ENCODE data around the gene TDRD9. TPM values are rescaled to one million over a fixed set of nuclear protein-coding genes. Genes with fewer than 3 reads are reported as not detected.

Gene TDRD9
- total RNA-seq, 1 donor from 2014 or later: 0.19 TPM

- intact Hi-C loops (cut with micrococcal nuclease): no loop called here
- Mint-ChIP-seq H3K27ac (no peak overlapping the region), H3K4me1 (peaks cover 5% of the 10 kb centered on the region), H3K9me3 (no peaks in the 10 kb centered on the region), H3K27me3 (no peaks in the 10 kb centered on the region), H3K36me3 (ENCODE audit: low read depth) (no peaks in the 10 kb centered on the region), H3K4me3 (no peak overlapping the region)
- no peak for DNase-seq
These were observed 162.0 kb downstream of the TDRD9 start for GRCh38 chr14:104090071-104090748.

- Mint-ChIP-seq H3K9me3 (no peaks in the 10 kb centered on the region), H3K4me3 (no peak overlapping the region), H3K27ac (no peak overlapping the region), H3K4me1 (peaks cover 5% of the 10 kb centered on the region), H3K27me3 (no peaks in the 10 kb centered on the region), H3K36me3 (ENCODE audit: low read depth) (no peaks in the 10 kb centered on the region)
- intact Hi-C loops (cut with micrococcal nuclease): no loop called here
- no peak for DNase-seq
These were observed 163.0 kb downstream of the TDRD9 start for GRCh38 chr14:104091061-104091926.

DNA sequence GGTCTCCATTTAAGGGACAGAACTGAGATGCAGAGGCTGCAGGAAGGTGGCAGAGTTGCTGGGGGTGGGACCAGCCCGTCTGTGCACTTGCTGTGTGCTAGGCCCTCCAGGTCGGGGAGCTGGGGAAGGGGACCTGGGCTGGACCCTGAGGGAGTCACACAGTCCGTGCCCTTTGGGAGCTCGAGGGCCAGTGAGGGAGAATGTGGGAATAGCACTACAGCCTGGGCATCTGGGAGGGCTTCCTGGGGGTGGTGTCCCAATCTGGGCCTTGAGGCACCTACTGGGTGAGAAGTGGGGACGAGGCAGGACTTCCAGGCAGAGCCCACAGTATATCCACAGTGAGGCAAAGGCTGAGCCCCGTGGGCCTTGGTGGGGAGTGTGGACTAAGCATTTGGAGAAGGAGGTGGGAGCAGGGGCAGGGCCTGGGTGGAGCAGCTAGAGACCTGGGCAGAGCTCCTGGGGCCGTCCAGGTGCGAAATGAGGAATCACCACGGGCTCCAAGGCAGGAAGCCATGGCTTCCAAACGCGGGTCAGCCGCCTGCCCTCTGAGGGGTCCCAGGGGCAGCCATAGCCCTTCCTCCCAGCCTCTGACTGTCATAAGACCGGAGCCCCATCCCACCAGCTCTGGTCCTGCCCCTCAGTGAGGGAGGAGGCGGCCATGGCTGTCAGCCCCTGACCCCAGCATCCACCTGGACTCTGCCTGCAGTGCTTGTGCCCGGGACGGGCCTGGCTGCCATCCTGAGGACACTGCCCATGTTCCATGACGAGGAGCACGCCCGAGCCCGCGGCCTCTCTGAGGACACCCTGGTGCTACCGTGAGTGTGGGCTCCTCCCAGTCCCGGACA is 163.9 kb downstream of the TDRD9 start:
- no peak for DNase-seq
- Mint-ChIP-seq H3K27me3 (no peaks in the 10 kb centered on the region), H3K4me3 (no peak overlapping the region), H3K27ac (no peak overlapping the region), H3K36me3 (ENCODE audit: low read depth) (no peaks in the 10 kb centered on the region), H3K9me3 (no peaks in the 10 kb centered on the region), H3K4me1 (peaks cover 5% of the 10 kb centered on the region)
- intact Hi-C loops (cut with micrococcal nuclease): no loop called here

- intact Hi-C loops (cut with micrococcal nuclease): no loop called here
- H3K9me3 Mint-ChIP-seq: no peaks in the 10 kb centered on the region
- H3K27me3 Mint-ChIP-seq: no peaks in the 10 kb centered on the region
These were observed 164.7 kb downstream of the TDRD9 start for GRCh38 chr14:104092931-104093365.

DNA sequence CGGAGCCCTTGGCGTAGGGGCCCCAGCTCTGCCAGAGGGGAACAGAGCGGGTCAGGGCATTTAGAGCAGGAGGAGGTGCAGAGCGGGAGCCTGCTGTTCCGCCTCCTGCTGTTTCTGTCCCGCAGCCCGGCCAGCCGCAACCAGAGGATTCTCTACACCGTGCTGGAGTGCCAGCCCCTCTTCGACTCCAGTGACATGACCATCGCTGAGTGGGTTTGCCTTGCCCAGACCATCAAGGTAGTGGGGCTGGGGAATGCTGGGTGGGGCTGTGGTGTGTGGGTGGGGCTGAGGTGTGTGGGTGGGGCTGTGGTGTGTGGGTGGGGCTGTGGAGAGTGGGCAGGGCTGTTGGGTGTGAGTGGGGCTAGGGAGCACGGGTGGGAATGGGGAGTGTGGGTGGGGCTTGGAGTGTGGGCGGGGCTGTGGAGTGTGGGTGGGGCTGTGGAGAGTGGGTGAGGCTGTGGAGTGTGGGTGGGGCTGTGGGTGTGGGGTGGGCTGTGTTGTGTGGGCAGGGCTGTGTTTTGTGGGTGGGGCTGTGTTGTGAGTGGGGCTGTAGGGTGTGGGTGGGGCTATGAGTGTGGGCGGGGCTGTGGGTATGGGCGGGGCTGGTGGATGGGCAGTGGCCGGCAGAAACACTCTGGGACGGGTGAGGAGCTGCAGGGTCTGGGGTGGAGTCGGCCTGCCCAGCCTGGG is 165.3 kb downstream of the TDRD9 start:
- Mint-ChIP-seq H3K27me3 (no peaks in the 10 kb centered on the region), H3K9me3 (no peaks in the 10 kb centered on the region), H3K36me3 (ENCODE audit: low read depth) (no peaks in the 10 kb centered on the region), H3K27ac (no peak overlapping the region), H3K4me3 (no peak overlapping the region), H3K4me1 (peaks cover 5% of the 10 kb centered on the region)
- intact Hi-C loops (cut with micrococcal nuclease): no loop called here
- no peak for DNase-seq

More at GRCh38 chr14:104092931-104093365, 164.7 kb downstream of the TDRD9 start:
- no peaks in the 10 kb centered on the region for H3K36me3 Mint-ChIP-seq (ENCODE audit: low read depth)
- no peak for DNase-seq
- peaks cover 5% of the 10 kb centered on the region for H3K4me1 Mint-ChIP-seq
- no peak overlapping the region for H3K4me3 Mint-ChIP-seq
- H3K27ac Mint-ChIP-seq: no peak overlapping the region

GRCh38 chr14:104094056-104094708 is 165.9 kb downstream of the TDRD9 start:
- H3K9me3 Mint-ChIP-seq: no peaks in the 10 kb centered on the region
- peaks cover 5% of the 10 kb centered on the region for H3K4me1 Mint-ChIP-seq
- no peak overlapping the region for H3K4me3 Mint-ChIP-seq
- no peak overlapping the region for H3K27ac Mint-ChIP-seq
- intact Hi-C loops (cut with micrococcal nuclease): no loop called here
- H3K27me3 Mint-ChIP-seq: no peaks in the 10 kb centered on the region
- no peaks in the 10 kb centered on the region for H3K36me3 Mint-ChIP-seq (ENCODE audit: low read depth)
- no peak for DNase-seq

- no peaks in the 10 kb centered on the region for H3K27me3 Mint-ChIP-seq
- no peaks in the 10 kb centered on the region for H3K36me3 Mint-ChIP-seq (ENCODE audit: low read depth)
- no peak overlapping the region for H3K27ac Mint-ChIP-seq
- H3K9me3 Mint-ChIP-seq: no peaks in the 10 kb centered on the region
- H3K4me1 Mint-ChIP-seq: peaks cover 5% of the 10 kb centered on the region
- peak; percentile 93 for DNase-seq
- H3K4me3 Mint-ChIP-seq: no peak overlapping the region
- intact Hi-C loops (cut with micrococcal nuclease): no loop called here
These were observed 166.6 kb downstream of the TDRD9 start for GRCh38 chr14:104094709-104095425.

- Mint-ChIP-seq H3K27ac (no peak overlapping the region), H3K4me3 (no peak overlapping the region), H3K36me3 (ENCODE audit: low read depth) (no peaks in the 10 kb centered on the region), H3K27me3 (no peaks in the 10 kb centered on the region), H3K4me1 (peaks cover 5% of the 10 kb centered on the region), H3K9me3 (no peaks in the 10 kb centered on the region)
- intact Hi-C loops (cut with micrococcal nuclease): no loop called here
- DNase-seq: no peak
These were observed 167.4 kb downstream of the TDRD9 start for GRCh38 chr14:104095426-104096310.

DNA sequence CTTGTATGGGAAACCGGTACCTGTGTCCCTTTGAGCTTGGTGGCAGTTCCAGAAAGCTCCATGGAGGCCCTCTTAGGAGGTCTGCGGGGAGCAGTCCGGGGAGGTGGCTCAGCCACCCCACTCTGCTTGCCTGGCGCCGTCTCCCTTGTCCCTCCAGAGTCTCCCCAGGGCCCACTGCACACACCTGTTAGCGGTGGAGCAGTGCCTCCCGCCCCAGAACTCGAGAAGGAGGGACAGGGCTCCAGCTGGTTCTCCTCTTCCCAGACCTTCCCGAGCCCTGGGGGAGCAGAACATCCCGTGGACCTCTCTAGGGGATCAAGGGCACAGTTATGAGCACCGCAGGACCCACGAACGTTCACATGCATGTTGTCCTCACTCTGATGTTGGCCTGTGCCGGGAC is 168.1 kb downstream of the TDRD9 start:
- no peaks in the 10 kb centered on the region for H3K27me3 Mint-ChIP-seq

GRCh38 chr14:104096751-104097700 is 168.8 kb downstream of the TDRD9 start:
- Mint-ChIP-seq H3K9me3 (no peaks in the 10 kb centered on the region), H3K27ac (no peak overlapping the region), H3K36me3 (ENCODE audit: low read depth) (no peaks in the 10 kb centered on the region), H3K27me3 (no peaks in the 10 kb centered on the region), H3K4me3 (no peak overlapping the region), H3K4me1 (peaks cover 5% of the 10 kb centered on the region)
- no peak for DNase-seq
- intact Hi-C loops (cut with micrococcal nuclease): no loop called here

More for the DNA sequence above, 168.1 kb downstream of the TDRD9 start:
- intact Hi-C loops (cut with micrococcal nuclease): no loop called here
- Mint-ChIP-seq H3K36me3 (ENCODE audit: low read depth) (no peaks in the 10 kb centered on the region), H3K4me1 (peaks cover 5% of the 10 kb centered on the region), H3K9me3 (no peaks in the 10 kb centered on the region), H3K4me3 (no peak overlapping the region), H3K27ac (no peak overlapping the region)
- DNase-seq: no peak
